HepG2 (cell line): Measurements from ENCODE around the gene TOP2A. TPM values are rescaled to one million over a fixed set of nuclear protein-coding genes. Genes with fewer than 3 reads are reported as not detected.
A peak's percentile ranks its signal among the peaks of the same experiment; 100 is the strongest.

Experiments used
- ATAC-seq: fragments of 200-7000 bp; cut with Tn5 transposase; 3 replicates; pipeline ENCODE4 v1.9.1; 2020; ENCODE audit warnings: mild to moderate bottlenecking, moderate library complexity
- BruUV-seq: library from RNA; stranded (reverse); fragments of 400-500 nt; replicated peaks from 2 replicates; lab custom pipeline; 2021; lab: Mats Ljungman, UMichigan
- CTCF ChIA-PET: fragments of 300-600 bp; formaldehyde crosslinking; extraction: SDS; loops from one replicate; lab custom pipeline; 2021; ENCODE audit warnings: low total read pairs, inconsistent platforms, low intra/inter-chr PET ratio; lab: Yijun Ruan, JAX
- POLR2A ChIA-PET: fragments of 350-600 bp; sonication (Branson Sonifier 250); formaldehyde crosslinking; loops from one replicate; lab custom pipeline; 2020; ENCODE audit warnings: antibody characterized with exemption, inconsistent platforms; lab: Yijun Ruan, JAX
- DNase-seq: peaks from one replicate; pipeline ENCODE4 v3.0.0-alpha.2; 2015; ENCODE audit warnings: low spot score
- FAIRE-seq: peaks from 3 replicates; lab custom pipeline; 2011; peaks lifted over from hg19 to GRCh38; lab: Jason Lieb, UNC
- H2AFZ ChIP-seq: one replicate; pipeline ENCODE4 v1.6.1; 2011; ENCODE audit warnings: low read length, inconsistent platforms
- H3K27ac ChIP-seq: fragments of 300-600 bp; 3 replicates; pipeline ENCODE4 v1.8.0; 2011; ENCODE audit warnings: mixed run types, mild to moderate bottlenecking, mixed read lengths, low read length, inconsistent platforms; ENCODE audit not compliant: insufficient read depth; ENCODE audit errors: extremely low read length
- H3K27me3 ChIP-seq, 2 experiments: fragments of 200-600 bp in 1 of 2; 2 replicates in 1 of 2; 3 replicates in 1 of 2; pipeline versions ENCODE4 v1.6.0 to v1.8.0; 2011; ENCODE audit warnings: low read length in 2 of 2, mild to moderate bottlenecking in 2 of 2, moderate library complexity in 2 of 2, inconsistent platforms in 1 of 2; ENCODE audit not compliant: insufficient read depth in 2 of 2, control insufficient read depth in 1 of 2
- H3K36me3 ChIP-seq, 2 experiments: fragments of 200-600 bp in 1 of 2; replicated peaks in 1 of 2; 2 replicates in 1 of 2; 3 replicates in 1 of 2; pipeline versions ENCODE4 v1.5.1 to v1.8.0; 2011; ENCODE audit warnings: low read length in 2 of 2, inconsistent platforms in 1 of 2; ENCODE audit not compliant: insufficient read depth in 2 of 2, control insufficient read depth in 1 of 2
- H3K4me1 ChIP-seq: 2 replicates; pipeline ENCODE4 v1.5.1; 2012; ENCODE audit warnings: low read length, inconsistent platforms; ENCODE audit not compliant: insufficient read depth
- H3K4me2 ChIP-seq: 2 replicates; pipeline ENCODE4 v1.6.0; 2011; ENCODE audit warnings: low read depth, low read length, inconsistent platforms
- H3K4me3 ChIP-seq, 3 experiments: fragments of 200-600 bp in 1 of 3; sonication (generic), shearing (Covaris generic) in 1 of 3; replicated peaks in 1 of 3; 2 replicates each; pipeline ENCODE4 v1.5.1; 2011 to 2016; ENCODE audit warnings: low read length in 3 of 3, inconsistent platforms in 2 of 3, low read depth in 2 of 3, mild to moderate bottlenecking in 2 of 3, control low read depth in 1 of 3, mixed read lengths in 1 of 3; ENCODE audit not compliant: insufficient read depth in 1 of 3
- H3K79me2 ChIP-seq: one replicate; pipeline ENCODE4 v1.6.1; 2011; ENCODE audit warnings: low read length, inconsistent platforms; ENCODE audit not compliant: insufficient read depth
- H3K9ac ChIP-seq: 2 replicates; pipeline ENCODE4 v1.6.0; 2011; ENCODE audit warnings: mild to moderate bottlenecking, low read depth, low read length, inconsistent platforms; ENCODE audit not compliant: insufficient read depth
- H3K9me3 ChIP-seq: 2 replicates; pipeline ENCODE4 v1.5.1; 2012; ENCODE audit warnings: mild to moderate bottlenecking, low read length
- H4K20me1 ChIP-seq: 2 replicates; pipeline ENCODE4 v1.6.0; 2011; ENCODE audit warnings: inconsistent platforms, mild to moderate bottlenecking, low read length, moderate library complexity; ENCODE audit not compliant: insufficient read depth
- AGO2 ChIP-seq: fragments of 200-400 bp; formaldehyde crosslinking; optimal IDR thresholded peaks from 2 replicates; pipeline ENCODE3; 2017; ENCODE audit warnings: mild to moderate bottlenecking, low read depth, low read length, moderate library complexity
- HNRNPL ChIP-seq: fragments of 200-400 bp; formaldehyde crosslinking; IDR thresholded peaks from 2 replicates; pipeline ENCODE4 v1.6.1; 2017; ENCODE audit warnings: mild to moderate bottlenecking, low read depth, low read length
- STAG1 ChIP-seq: sonication (generic); formaldehyde crosslinking; IDR thresholded peaks from 2 replicates; pipeline ENCODE4 v1.4.0; 2020; ENCODE audit warnings: missing genetic modification reagents
- TCF7L2 ChIP-seq: IDR thresholded peaks from 2 replicates; pipeline ENCODE4 v1.6.1; 2011; ENCODE audit warnings: mild to moderate bottlenecking, low read depth, low read length, moderate library complexity
- ZBTB20 ChIP-seq: sonication (generic); formaldehyde crosslinking; IDR thresholded peaks from 2 replicates; pipeline ENCODE4 v1.8.1; 2023; ENCODE audit warnings: missing genetic modification reagents, low read depth, mild to moderate bottlenecking, borderline replicate concordance
- ZNF572 ChIP-seq: sonication (generic); formaldehyde crosslinking; IDR thresholded peaks from 2 replicates; pipeline ENCODE4 v1.5.1; 2020; ENCODE audit warnings: mild to moderate bottlenecking, missing genetic modification reagents
- ZNF607 ChIP-seq: sonication (generic); formaldehyde crosslinking; IDR thresholded peaks from 2 replicates; pipeline ENCODE4 v1.5.1; 2020; ENCODE audit warnings: missing genetic modification reagents, mild to moderate bottlenecking, borderline replicate concordance
- ZNF703 ChIP-seq: sonication (generic); formaldehyde crosslinking; IDR thresholded peaks from 2 replicates; pipeline ENCODE4 v1.5.1; 2020; ENCODE audit warnings: missing genetic modification reagents, mild to moderate bottlenecking, moderate library complexity, borderline replicate concordance
- WGBS: methylation state at CpG from one replicate; pipeline ENCODE4 v1.1.6; 2017; ENCODE audit warnings: low lambda C conversion rate; 5-methylcytosine and 5-hydroxymethylcytosine counted together
- in situ Hi-C: cut with HindIII; loops from 2 replicates; pipeline ENCODE4 v1.10.0; 2017; ENCODE audit warnings: low pct_unique_long_range_greater_than_20kb; ENCODE audit not compliant: extremely low pct_ligation_motif_present
- intact Hi-C: fragments of 100-400 bp; cut with micrococcal nuclease; formaldehyde crosslinking; loops from one replicate; pipeline ENCODE4 v1.10.0; 2022; ENCODE audit not compliant: unreplicated experiment
- polyA plus RNA-seq, 8 experiments: library from polyadenylated mRNA; depleted of rRNA in 3 of 8; stranded (reverse) in 7 of 8; unstranded in 1 of 8; fragments of >200 nt; fragmentation: Illumina TruSeq in 4 of 8; extraction: Trizol in 4 of 8; gene quantifications; 2 replicates each; pipeline versions ENCODE4 v1.2.1 to v1.2.3, GENCODE V29; 2011 to 2016; ENCODE audit warnings: low read depth in 4 of 8, missing spikeins in 1 of 8, mixed read lengths in 1 of 8; ENCODE audit not compliant: insufficient read depth in 1 of 8
- total RNA-seq, 5 experiments: library from RNA; depleted of rRNA; stranded (reverse); fragments of >200 nt; fragmentation: Illumina TruSeq; extraction: Trizol; gene quantifications; 2 replicates each; pipeline ENCODE4 v1.2.3, GENCODE V29; 2016; ENCODE audit warnings: low read depth in 1 of 5
- TF ChIP-seq, protein P1 (sequence below): sonication (generic); formaldehyde crosslinking; IDR thresholded peaks from 2 replicates; pipeline ENCODE4 v1.8.0; 2022; ENCODE audit warnings: missing genetic modification reagents, mild to moderate bottlenecking, inconsistent platforms, borderline replicate concordance
- TF ChIP-seq, protein P2 (sequence below): sonication (generic); formaldehyde crosslinking; IDR thresholded peaks from 2 replicates; pipeline ENCODE4 v1.8.0; 2022; ENCODE audit warnings: mild to moderate bottlenecking, missing genetic modification reagents, moderate library complexity
- TF ChIP-seq, protein P3 (sequence below): sonication (generic); formaldehyde crosslinking; IDR thresholded peaks from 2 replicates; pipeline ENCODE4 v1.4.0; 2020; ENCODE audit warnings: mild to moderate bottlenecking, missing genetic modification reagents
- TF ChIP-seq, protein P4 (sequence below): sonication (generic); formaldehyde crosslinking; IDR thresholded peaks from 2 replicates; pipeline ENCODE4 v1.5.1; 2020; ENCODE audit warnings: mild to moderate bottlenecking, missing genetic modification reagents, moderate library complexity

Gene TOP2A
- total and polyA plus RNA-seq, 2 of the 13 experiments (the other 11 are each of a cell fraction or from before 2014, with no cell fraction given), result 108 to 327 TPM

DNA sequence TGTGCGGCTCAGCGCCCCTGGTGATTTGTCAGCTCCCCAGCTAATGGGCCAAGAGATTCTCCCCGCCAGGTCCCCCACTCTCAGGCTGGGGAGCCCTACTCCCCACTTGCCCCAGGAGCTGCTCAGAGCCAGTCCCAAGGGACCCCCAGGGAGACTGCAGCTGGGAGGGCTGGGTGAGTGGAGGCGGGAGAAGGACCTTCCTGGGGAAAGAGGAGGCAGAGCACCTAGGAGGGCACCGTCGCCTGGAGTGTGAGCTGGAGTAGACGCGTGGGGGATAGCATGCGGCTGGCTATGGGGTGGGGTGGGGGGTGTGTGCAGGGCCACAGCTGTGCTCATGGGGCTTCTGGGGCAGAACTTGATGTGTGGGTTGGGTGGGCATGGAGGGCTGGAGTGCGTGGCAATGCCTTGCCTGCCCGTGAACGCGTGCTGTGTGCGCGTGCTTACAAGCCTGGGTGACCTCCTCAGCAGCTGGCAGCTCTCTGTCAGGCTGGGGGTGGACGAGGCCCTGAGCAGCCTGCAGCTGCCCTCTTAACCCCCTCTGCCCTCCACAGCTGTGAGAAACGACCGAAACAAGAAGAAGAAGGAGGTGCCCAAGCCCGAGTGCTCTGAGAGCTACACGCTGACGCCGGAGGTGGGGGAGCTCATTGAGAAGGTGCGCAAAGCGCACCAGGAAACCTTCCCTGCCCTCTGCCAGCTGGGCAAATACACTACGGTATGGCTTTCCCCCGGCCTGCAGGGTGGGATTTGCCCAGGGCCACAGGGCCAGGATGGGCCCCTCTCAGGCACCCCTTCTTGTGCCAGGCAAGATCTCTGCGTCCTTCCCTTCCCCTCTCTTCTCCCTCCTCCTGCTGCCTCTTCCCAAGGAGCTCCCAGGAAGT, 66.1 kb downstream of the TOP2A start:
- in situ Hi-C loops, result loop anchor here (5.0 to 10.0 kb wide), 2 partner anchors 34 to 147 kb away; no protein-coding TSS in a partner anchor
- WGBS, result 92% methylated on average over 21 of the region's 27 CpGs
- DNase-seq, result no peak
- Histone ChIP-seq H3K4me2 (peak overlapping the region; percentile 22; the same call in 1 of the 2 replicates), H3K9me3 (no peaks in the 10 kb centered on the region), H3K4me1 (peaks cover 65% of the 10 kb centered on the region), H3K4me3 (no peak overlapping the region), H3K79me2 (peaks cover 10% of the 10 kb centered on the region), H3K9ac (0 out of 2 replicates have a peak overlapping the region, but pooled peaks have one; percentile 3), H3K36me3 (peaks cover 29 to 38% of the 10 kb centered on the region in 2 experiments), H3K27ac (peak overlapping the region; percentile 49), H3K27me3 (no peaks in the 10 kb centered on the region), H4K20me1 (no peaks in the 10 kb centered on the region)
- no peak for FAIRE-seq
- no peak for ATAC-seq
- BruUV-seq, result no TSS peak
- CTCF ChIA-PET, result no interaction called here
- TF ChIP-seq ZNF703, result no peak
- TF ChIP-seq AGO2, result peak; percentile 47
- TF ChIP-seq, protein P1, sequence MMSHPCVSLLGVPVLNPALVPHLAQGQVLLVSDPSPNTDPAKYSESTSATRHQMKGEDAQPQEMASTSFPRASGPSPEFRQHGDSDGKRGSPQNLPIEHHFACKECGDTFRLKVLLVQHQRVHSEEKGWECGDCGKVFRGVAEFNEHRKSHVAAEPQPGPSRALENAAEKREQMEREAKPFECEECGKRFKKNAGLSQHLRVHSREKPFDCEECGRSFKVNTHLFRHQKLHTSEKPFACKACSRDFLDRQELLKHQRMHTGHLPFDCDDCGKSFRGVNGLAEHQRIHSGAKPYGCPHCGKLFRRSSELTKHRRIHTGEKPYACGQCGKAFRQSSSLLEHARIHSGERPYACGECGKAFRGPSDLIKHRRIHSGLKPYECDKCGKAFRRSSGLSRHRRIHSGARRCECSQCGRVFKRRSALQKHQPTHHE, result no peak
- 0 out of 2 replicates have a peak, but pooled peaks have one; percentile 39 for TF ChIP-seq HNRNPL
- 0 out of 2 replicates have a peak, but pooled peaks have one; percentile 67 for TF ChIP-seq ZNF572 (CRISPR knock-in tag)
- TF ChIP-seq, protein P2, sequence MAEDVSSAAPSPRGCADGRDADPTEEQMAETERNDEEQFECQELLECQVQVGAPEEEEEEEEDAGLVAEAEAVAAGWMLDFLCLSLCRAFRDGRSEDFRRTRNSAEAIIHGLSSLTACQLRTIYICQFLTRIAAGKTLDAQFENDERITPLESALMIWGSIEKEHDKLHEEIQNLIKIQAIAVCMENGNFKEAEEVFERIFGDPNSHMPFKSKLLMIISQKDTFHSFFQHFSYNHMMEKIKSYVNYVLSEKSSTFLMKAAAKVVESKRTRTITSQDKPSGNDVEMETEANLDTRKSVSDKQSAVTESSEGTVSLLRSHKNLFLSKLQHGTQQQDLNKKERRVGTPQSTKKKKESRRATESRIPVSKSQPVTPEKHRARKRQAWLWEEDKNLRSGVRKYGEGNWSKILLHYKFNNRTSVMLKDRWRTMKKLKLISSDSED (CRISPR knock-in tag), result no peak
- TF ChIP-seq, protein P3, sequence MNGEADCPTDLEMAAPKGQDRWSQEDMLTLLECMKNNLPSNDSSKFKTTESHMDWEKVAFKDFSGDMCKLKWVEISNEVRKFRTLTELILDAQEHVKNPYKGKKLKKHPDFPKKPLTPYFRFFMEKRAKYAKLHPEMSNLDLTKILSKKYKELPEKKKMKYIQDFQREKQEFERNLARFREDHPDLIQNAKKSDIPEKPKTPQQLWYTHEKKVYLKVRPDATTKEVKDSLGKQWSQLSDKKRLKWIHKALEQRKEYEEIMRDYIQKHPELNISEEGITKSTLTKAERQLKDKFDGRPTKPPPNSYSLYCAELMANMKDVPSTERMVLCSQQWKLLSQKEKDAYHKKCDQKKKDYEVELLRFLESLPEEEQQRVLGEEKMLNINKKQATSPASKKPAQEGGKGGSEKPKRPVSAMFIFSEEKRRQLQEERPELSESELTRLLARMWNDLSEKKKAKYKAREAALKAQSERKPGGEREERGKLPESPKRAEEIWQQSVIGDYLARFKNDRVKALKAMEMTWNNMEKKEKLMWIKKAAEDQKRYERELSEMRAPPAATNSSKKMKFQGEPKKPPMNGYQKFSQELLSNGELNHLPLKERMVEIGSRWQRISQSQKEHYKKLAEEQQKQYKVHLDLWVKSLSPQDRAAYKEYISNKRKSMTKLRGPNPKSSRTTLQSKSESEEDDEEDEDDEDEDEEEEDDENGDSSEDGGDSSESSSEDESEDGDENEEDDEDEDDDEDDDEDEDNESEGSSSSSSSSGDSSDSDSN (CRISPR knock-in tag), result 0 out of 2 replicates have a peak, but pooled peaks have one; percentile 7
- no peak for TF ChIP-seq TCF7L2
- 0 out of 2 replicates have a peak, but pooled peaks have one; percentile 46 for TF ChIP-seq ZNF607 (CRISPR knock-in tag)
- no peak for TF ChIP-seq STAG1 (CRISPR knock-in tag)
- TF ChIP-seq, protein P4, sequence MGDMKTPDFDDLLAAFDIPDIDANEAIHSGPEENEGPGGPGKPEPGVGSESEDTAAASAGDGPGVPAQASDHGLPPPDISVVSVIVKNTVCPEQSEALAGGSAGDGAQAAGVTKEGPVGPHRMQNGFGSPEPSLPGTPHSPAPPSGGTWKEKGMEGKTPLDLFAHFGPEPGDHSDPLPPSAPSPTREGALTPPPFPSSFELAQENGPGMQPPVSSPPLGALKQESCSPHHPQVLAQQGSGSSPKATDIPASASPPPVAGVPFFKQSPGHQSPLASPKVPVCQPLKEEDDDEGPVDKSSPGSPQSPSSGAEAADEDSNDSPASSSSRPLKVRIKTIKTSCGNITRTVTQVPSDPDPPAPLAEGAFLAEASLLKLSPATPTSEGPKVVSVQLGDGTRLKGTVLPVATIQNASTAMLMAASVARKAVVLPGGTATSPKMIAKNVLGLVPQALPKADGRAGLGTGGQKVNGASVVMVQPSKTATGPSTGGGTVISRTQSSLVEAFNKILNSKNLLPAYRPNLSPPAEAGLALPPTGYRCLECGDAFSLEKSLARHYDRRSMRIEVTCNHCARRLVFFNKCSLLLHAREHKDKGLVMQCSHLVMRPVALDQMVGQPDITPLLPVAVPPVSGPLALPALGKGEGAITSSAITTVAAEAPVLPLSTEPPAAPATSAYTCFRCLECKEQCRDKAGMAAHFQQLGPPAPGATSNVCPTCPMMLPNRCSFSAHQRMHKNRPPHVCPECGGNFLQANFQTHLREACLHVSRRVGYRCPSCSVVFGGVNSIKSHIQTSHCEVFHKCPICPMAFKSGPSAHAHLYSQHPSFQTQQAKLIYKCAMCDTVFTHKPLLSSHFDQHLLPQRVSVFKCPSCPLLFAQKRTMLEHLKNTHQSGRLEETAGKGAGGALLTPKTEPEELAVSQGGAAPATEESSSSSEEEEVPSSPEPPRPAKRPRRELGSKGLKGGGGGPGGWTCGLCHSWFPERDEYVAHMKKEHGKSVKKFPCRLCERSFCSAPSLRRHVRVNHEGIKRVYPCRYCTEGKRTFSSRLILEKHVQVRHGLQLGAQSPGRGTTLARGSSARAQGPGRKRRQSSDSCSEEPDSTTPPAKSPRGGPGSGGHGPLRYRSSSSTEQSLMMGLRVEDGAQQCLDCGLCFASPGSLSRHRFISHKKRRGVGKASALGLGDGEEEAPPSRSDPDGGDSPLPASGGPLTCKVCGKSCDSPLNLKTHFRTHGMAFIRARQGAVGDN (CRISPR knock-in tag), result 0 out of 2 replicates have a peak, but pooled peaks have one; percentile 9
- peak; percentile 23; the same call in 1 of the 2 replicates for TF ChIP-seq ZBTB20
- TF ChIP-seq, all 625 proteins: peak for 7
- POLR2A ChIA-PET, result interaction anchor here (0.5 to 4.2 kb wide), 15 partner anchors 7 to 200 kb away, joined by 3 to 34 read pairs (median 6); partner anchors contain the start of genes RARA and WIPF2
- intact Hi-C loops, result no loop called here
- no peak overlapping the region for H2AFZ ChIP-seq
